Ovary (tissue), 9 donors: Measurements from ENCODE around the gene CEP164. TPM values are rescaled to one million over a fixed set of nuclear protein-coding genes. Genes with fewer than 3 reads are reported as not detected.

Experiments
- DNase-seq, 5 donors: peaks; one replicate each; pipeline ENCODE4 v3.0.0-alpha.2; 2019 to 2020
- H3K27ac ChIP-seq, 2 donors: fragments of 200-600 bp; one replicate each; pipeline versions ENCODE4 v1.5.1 to v1.8.0; 2019 to 2022
- H3K27me3 ChIP-seq: fragments of 200-600 bp; one replicate; pipeline ENCODE4 v1.8.0; 2022
- H3K36me3 ChIP-seq: fragments of 200-600 bp; sonication (generic); one replicate; pipeline ENCODE4 v1.5.1; 2019
- H3K4me1 ChIP-seq: one replicate; pipeline ENCODE4 v1.8.1; 2013; ENCODE audit warnings: mild to moderate bottlenecking, moderate library complexity; ENCODE audit not compliant: insufficient read depth
- H3K4me3 ChIP-seq: fragments of 200-600 bp; sonication (generic); one replicate; pipeline ENCODE4 v1.5.1; 2017
- H3K9me3 ChIP-seq, 2 donors: fragments of 200-600 bp in 1 of 2; sonication (generic) in 1 of 2; one replicate each; pipeline versions ENCODE4 v1.5.1 to v1.8.1; 2013 to 2019; ENCODE audit warnings: mild to moderate bottlenecking in 1 of 2, moderate library complexity in 1 of 2
- CTCF ChIP-seq, 3 donors: fragments of 450-650 bp in 2 of 3; fragments of 200-600 bp in 1 of 3; IDR thresholded peaks; one replicate each; pipeline versions ENCODE4 v1.5.1 to v1.8.0; 2016 to 2022; ENCODE audit warnings: antibody characterized with exemption in 3 of 3, mild to moderate bottlenecking in 1 of 3
- EP300 ChIP-seq: sonication (generic); formaldehyde crosslinking; IDR thresholded peaks from one replicate; pipeline ENCODE4 v1.6.1; 2017; ENCODE audit warnings: antibody characterized with exemption
- POLR2A ChIP-seq: fragments of 450-650 bp; IDR thresholded peaks from one replicate; pipeline ENCODE4 v1.6.1; 2017; ENCODE audit warnings: antibody characterized with exemption, mild to moderate bottlenecking, moderate library complexity
- WGBS, 3 donors: extraction: QIAGEN DNeasy Blood & Tissue Kit in 1 of 3; methylation state at CpG; one replicate each; pipeline versions ENCODE4 v1.1.5 to v1.1.7; 2013 to 2017; 5-methylcytosine and 5-hydroxymethylcytosine counted together
- intact Hi-C, 4 donors: fragments of 100-400 bp; cut with DNase I; formaldehyde crosslinking; loops; one replicate each; pipeline versions ENCODE4 v1.11.0 to v1.15.1; 2022 to 2023
- polyA plus RNA-seq, 2 donors: library from polyadenylated mRNA; stranded (reverse); fragments of 200-250 nt in 1 of 2; fragments of 350-450 nt in 1 of 2; fragmentation: Illumina TruSeq in 1 of 2; extraction: RNeasy Lipid Tissue Mini Kit (QIAGEN cat#74804) in 1 of 2; gene quantifications; one replicate each; pipeline ENCODE4 v1.2.3, GENCODE V29; 2013 to 2014
- total RNA-seq, 7 donors: library from RNA; depleted of rRNA in 2 of 7; stranded (reverse); fragments of >200 nt in 2 of 7; fragmentation: NEBNext Ultra II Directional in 3 of 7; extraction: Animal tissue kit (Norgen Biotek cat#: 25700) in 3 of 7; gene quantifications; one replicate each; pipeline versions ENCODE4 v1.1.0 to v1.2.4, GENCODE V29; 2016 to 2023
- donor health status: DM: no; HTN: no; CAD: no; lungs with moderate emphysema.
- donor health status: DM: no; HTN: no; CAD: no.
- donor health status: Bipolar disorder and iron deficiency.
- donor health status: DM: yes; HTN: yes; CAD: no.
- donor health status: DM: no; HTN: no; CAD: no.
- donor health status: DM: yes; HTN: yes; CAD: no.

Gene CEP164
- total and polyA plus RNA-seq, 9 donors, result 18.6 to 50.4 (median 28.0) TPM

GRCh38 chr11:117289795-117290194 lies 37.9 kb upstream of the CEP164 start:
- intact Hi-C loops, result no loop called here
- Histone ChIP-seq H3K9me3 (no peaks in the 10 kb centered on the region), H3K36me3 (no peaks in the 10 kb centered on the region), H3K27ac (no peak overlapping the region), H3K4me1 (no peaks in the 10 kb centered on the region), H3K4me3 (no peak overlapping the region), H3K27me3 (no peaks in the 10 kb centered on the region)
- TF ChIP-seq EP300 (no peak), POLR2A (no peak), CTCF (IDR thresholded peaks at IDR 0.05) (no peak)
- 64 to 84% (median 75%) methylated on average over 1 of the region's 1 CpG for WGBS, 3 donors
- DNase-seq, result no peak

DNA sequence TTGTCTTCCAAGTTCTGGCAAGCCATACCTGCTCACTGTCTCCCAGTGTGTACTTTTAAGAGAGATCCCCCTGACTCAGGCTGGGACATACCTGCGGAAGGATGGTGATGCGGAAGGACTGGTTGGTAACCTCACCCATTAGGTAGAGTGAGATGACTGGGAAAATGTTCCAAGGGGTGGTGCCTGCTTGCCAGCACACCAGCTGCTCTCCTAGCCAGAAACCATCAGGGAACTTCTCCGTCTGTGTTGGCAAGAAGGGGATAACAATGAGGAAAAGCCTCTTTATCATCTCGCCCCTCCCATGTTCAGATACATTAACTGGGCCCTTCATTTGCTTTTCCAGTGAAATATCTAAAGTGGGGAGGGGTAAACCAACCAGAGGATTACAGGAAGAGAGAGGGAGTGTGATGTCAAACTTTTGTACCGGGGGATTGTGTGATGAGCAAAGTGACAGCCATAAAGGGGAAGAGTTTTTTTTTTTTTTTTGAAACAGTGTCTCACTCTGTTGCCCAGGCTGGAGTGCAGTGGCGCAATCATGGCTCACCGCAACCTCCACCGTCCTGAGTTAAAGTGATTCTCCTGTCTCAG lies 36.8 kb upstream of the CEP164 start, which contains the start of gene BACE1-AS:
Gene BACE1-AS (plus strand): TSS at position 538 of the 588 bp plus-strand sequence.
- no peak for TF ChIP-seq CTCF (IDR thresholded peaks at IDR 0.05)
- no peak for TF ChIP-seq POLR2A
- Histone ChIP-seq H3K4me1 (no peaks in the 10 kb centered on the region), H3K36me3 (no peaks in the 10 kb centered on the region), H3K9me3 (no peaks in the 10 kb centered on the region), H3K27me3 (no peaks in the 10 kb centered on the region), H3K27ac (no peak within 1 kb of the TSS), H3K4me3 (no peak within 1 kb of the TSS)
- intact Hi-C loops, result no loop called here
- no peak for DNase-seq
- 88 to 91% (median 89%) methylated on average over 8 of the region's 8 CpGs for WGBS, 3 donors

DNA sequence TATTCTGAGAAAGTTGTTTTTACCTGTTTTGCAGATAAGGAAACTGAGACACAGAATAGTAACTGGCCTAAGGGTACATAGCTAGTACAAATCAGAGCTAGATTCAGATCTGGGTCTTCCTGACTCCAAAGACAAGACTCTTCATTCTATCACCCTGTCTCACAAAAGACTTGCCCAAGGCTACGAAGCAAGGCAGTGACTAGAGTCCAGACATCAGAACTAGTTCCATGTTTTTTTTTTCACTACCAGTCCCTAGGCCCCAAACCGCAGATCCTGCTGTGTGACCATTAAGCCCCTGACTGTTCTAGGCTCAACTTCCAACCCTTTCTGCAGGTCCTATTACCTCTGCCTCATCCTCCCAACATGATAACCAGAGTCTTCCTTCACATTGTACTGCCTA lies 35.0 kb upstream of the CEP164 start:
- TF ChIP-seq EP300, result no peak
- TF ChIP-seq CTCF (IDR thresholded peaks at IDR 0.05), result no peak
- no peak for TF ChIP-seq POLR2A
- intact Hi-C loops, result no loop called here
- Histone ChIP-seq H3K4me1 (no peaks in the 10 kb centered on the region), H3K4me3 (no peak overlapping the region), H3K9me3 (no peaks in the 10 kb centered on the region), H3K27me3 (no peaks in the 10 kb centered on the region), H3K27ac (no peak overlapping the region), H3K36me3 (no peaks in the 10 kb centered on the region)
- 88 to 94% (median 93%) methylated on average over 2 of the region's 2 CpGs for WGBS, 3 donors
- DNase-seq, result no peak

- Histone ChIP-seq H3K27me3 (no peaks in the 10 kb centered on the region), H3K4me1 (peaks cover 11% of the 10 kb centered on the region), H3K9me3 (no peaks in the 10 kb centered on the region), H3K36me3 (no peaks in the 10 kb centered on the region), H3K27ac (no peak overlapping the region), H3K4me3 (no peak overlapping the region)
- intact Hi-C loops, result no loop called here
- TF ChIP-seq CTCF (IDR thresholded peaks at IDR 0.05) (no peak), POLR2A (no peak), EP300 (no peak)
- peak in 1 of 5 donors; percentile 17 for DNase-seq
- 83 to 86% (median 83%) methylated on average over 9 of the region's 9 CpGs for WGBS, 3 donors
These were observed 32.1 kb upstream of the CEP164 start for GRCh38 chr11:117295438-117296137.
